HG03354 (cell line): Measurements from ENCODE around the gene THADA.

Experiments
- ATAC-seq: cut with Tn5 transposase; IDR thresholded peaks from one replicate; pipeline ENCODE4 v1.9.1; 2021; ENCODE audit warnings: mild to moderate bottlenecking; ENCODE audit not compliant: unreplicated experiment, poor library complexity, severe bottlenecking

Gene THADA

GRCh38 chr2:43274055-43274454 lies 321.8 kb downstream of the THADA start:
- ATAC-seq: no peak

DNA sequence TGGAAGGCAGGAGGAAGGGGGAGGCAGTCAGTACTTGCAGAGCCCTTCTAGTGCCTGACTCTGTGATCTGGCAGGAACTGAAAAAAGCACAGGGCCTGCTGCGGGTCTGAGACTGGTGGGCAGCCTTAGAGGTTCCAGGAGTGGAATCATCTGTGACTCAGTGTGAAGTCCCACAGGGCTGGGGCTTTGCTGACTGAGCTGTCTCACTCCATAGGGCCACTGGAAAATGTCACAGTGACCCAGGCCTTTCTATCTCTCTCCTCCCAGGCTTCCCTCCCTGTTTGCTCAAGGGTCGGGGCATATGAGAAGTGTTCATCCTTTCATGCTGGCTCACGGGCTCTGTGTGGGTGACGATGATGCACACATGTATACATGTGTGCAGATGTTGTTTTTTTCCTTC lies 322.3 kb downstream of the THADA start:
- ATAC-seq: no peak

DNA sequence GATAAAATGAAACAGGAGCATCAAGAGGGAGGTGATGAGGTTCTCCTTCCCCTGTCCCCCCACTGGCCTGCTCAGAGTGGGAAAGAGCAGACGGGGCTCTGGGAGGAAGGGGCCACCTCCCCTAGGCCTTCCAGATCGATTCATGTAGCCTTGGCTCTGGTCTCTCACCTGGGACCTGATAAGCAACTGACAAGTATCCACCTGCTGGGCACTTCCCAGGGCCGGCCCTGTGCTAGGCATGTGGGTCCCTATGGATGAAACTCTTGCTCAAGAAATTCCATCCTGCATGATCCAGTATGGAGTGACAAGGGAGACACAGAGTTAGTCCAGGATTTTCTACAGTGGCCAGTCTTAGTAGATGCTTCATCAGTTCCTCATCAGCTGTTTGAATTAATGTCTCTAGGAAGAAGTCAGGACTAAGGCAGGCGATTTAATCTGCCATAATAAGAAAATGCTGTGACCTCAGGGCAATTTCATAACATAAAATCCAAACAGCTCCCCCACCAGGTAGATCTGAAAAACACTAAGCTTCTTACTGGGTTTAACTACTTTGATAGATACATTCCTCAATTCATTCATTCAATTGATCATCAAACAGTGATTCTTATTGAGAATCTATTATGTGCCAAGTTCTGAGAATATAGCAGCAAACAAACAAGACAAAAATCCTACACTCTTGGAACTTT lies 324.8 kb downstream of the THADA start:
- ATAC-seq: no peak

DNA sequence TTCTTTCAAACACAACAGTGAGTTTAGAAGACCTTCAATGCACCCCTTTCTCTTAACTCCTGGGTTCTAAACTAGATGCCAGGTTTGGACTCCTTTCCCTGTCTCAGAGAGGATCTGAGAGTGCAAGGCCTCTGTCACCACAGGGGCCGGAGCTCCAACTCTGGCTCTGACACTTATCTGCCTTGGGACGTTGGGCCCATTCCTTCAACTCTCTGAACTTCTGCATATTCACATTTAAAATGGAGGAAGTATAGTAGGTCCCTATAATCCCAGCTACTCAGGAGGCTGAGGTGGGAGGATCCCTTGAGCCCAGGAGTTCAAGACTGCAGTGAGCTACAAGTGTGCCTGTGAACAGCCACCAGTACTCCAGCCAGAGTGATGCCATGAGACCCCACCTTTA lies 325.4 kb downstream of the THADA start:
- ATAC-seq: no peak

DNA sequence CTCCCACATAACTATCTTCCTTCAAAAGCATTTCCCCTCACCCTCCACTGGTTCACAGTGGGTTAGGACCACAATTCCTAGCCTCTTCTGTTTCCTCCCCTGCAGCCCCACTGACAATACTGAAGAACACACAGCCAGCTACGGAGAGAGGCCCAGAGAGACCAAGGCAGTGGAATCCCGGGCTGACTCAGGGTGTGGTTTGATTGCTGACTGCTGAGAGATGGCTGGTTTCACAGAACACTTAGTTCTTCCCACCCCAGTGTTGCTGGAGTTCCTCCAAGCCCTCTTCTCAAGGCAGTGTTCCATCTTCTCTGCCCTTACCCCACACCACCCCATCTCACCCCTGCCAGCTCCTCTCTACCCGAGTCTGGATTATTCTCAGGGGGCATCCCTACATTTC lies 326.1 kb downstream of the THADA start:
- ATAC-seq: no peak

- no peak for ATAC-seq
These were observed 326.7 kb downstream of the THADA start for GRCh38 chr2:43269074-43269572.

GRCh38 chr2:43268066-43268953 lies 327.5 kb downstream of the THADA start:
- ATAC-seq: no peak

DNA sequence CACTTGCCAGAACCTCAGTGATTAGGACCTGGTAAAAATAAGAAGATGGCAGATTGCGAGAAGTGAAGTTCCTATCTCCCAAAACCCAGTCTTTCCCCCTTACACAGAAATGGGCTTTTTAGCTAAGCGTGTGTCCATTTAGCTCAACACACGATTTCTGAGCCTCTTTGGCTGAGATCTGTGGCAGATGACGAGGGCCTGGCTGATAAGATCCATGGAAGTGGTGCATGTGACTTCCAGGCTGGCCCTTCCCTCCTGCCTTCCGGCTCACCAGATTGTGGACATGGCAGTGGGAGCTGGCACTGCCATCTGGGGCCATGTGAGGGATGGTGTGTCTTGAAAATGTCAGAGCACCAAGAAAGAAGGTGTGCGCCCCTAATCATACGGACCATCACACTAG lies 328.5 kb downstream of the THADA start:
- no peak for ATAC-seq

DNA sequence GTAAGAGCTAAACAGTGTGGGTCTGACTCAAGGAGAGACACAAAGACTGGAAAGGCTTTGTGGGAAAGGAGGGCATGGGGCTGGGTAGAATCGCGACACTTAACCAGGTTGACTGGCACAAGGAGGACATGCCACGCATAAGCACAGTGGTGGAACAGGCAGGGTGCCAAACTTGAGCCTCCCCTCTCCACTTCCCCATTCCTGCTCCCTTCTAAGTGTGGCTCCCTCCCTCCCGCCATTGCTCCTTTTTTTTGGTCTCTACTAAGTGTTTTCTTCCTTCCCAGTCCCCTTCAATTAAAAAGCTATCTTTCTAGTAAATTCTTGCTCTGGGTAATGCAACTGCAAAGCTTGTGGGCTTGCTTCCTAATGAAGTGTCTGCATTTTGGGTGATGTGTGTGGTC lies 329.1 kb downstream of the THADA start:
- ATAC-seq: no peak

DNA sequence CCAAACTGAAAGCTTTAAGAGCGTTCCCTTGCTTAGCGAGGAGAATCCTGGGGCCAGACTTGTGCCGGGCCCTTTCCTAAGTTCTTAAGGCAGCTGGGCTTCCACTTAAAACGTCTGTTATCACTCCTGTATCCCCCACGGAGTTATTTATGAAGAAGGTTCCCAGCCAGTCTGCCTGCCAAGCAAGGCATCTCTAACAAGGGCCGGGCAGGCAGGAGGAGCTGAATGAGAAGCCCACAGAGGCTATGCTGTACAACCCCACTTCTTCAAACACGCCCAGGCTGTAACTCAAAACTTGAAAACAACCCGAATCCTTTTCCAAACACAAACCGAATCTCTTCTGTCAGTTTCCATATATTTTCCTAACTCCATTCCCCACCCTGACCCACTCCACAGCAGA lies 330.4 kb downstream of the THADA start:
- no peak for ATAC-seq

GRCh38 chr2:43265001-43265400 lies 330.8 kb downstream of the THADA start:
- no peak for ATAC-seq

DNA sequence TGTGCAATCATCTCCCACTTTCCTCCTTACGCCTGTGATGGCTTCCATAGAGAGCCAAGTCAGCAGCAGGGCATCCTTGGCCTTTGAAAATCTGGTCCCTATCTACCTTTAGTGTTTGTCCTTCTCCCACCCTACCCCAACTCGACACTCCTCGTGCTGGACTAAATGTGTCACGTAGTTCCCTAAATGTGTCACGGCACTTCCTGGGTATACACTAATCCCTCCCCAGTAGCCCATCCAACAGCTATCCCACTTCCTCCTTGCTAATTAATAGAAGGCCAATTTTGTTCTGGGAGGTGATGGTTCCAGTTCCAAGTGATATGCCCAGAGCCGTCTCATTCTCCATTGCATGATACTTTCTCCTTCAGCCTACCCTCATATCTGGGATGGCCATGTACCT lies 332.9 kb downstream of the THADA start:
- no peak for ATAC-seq

- no peak for ATAC-seq
These were observed 333.6 kb downstream of the THADA start for GRCh38 chr2:43262239-43262638.

DNA sequence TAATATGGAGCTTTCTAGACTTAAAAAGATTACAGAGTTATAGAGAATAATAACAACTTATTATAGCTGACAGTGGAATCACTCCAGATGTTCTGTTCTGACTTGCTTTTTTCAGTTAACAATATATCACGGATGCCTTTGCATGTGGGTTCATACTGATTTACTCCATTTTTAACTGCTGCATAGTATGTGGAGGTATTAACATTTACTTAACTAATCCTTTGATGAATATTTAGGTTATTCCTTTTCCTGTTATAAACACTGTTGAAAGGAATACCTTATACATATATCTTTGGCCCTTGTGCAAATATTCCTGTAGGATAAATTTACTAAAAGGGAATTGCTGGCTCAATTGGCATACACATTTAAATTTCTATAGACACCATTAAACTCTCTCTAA lies 336.3 kb downstream of the THADA start:
- no peak for ATAC-seq

- no peak for ATAC-seq
These were observed 337.2 kb downstream of the THADA start for GRCh38 chr2:43258547-43259156.

DNA sequence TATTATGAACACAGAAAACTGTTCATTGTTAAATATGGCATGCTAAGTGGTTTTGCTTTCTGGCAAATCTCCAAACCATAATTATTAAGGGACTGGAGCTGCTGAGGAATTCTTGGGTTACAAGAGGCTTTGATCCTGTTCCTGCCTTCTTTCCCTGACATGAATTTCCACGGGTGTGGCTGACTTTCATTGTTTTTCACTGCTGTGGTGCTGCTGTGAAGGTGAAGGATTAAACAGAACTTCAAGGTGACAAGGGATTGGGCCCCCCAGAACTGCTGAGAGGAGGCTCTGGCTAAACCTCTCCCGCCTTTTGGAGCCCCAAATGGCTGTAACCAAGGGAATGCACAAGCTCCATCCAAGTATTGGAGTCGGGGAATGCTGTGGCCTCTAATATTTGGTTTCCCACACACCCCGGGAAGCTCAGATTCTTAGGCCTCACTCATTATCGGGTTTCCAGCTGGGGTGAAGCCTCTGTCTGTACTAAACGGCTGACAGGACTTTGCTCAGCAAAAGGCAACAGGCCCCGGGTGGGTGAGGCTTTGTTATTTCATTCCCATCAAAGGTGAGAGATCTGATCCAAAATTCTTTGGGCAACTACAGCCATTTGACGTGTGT lies 340.4 kb downstream of the THADA start:
- ATAC-seq: no peak

DNA sequence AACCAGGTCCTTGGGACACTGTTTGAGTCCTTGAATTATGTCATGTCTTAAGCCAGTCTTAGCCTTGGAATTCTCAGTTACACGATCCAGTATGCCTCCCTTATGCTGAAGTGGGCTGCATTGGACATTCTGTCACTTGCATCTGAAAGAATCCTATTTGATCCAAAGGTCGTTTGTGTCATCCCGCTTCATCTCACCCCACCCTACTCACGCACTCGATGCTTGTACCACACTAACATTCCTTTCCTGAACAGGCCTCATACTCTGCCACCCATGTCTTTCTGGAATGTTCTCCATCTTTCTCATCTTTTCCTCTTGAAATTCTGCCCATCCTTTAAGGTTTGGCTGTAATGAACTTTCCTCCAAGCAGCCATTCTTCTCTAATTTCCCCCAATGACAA lies 341.5 kb downstream of the THADA start:
- no peak for ATAC-seq

DNA sequence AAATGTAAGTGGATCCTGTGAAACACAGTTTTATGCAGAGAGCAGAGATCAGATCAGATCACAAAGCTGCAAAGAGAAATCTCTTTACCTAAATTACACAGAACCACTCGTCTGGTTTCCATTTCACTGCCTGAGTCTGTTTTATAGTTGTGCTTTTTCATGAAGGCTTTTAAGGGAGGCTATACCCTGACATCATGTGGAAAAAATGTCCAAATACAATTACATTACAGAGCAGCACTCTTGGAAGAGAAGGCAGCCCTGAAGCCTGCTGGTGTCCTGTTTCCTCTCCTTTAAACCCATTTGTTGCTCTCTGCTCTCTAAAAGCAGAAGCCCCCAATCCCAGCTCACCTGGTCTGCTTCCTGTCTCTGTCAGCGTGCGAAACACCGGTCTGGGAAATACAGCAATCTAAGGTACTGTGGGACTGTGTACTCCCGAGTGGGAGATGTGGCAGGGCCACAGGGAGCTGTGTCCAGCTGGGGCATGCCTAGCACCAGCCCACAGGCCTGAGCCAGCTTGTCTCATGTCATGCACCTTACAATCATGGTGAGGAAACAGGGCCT lies 344.6 kb downstream of the THADA start:
- no peak for ATAC-seq

DNA sequence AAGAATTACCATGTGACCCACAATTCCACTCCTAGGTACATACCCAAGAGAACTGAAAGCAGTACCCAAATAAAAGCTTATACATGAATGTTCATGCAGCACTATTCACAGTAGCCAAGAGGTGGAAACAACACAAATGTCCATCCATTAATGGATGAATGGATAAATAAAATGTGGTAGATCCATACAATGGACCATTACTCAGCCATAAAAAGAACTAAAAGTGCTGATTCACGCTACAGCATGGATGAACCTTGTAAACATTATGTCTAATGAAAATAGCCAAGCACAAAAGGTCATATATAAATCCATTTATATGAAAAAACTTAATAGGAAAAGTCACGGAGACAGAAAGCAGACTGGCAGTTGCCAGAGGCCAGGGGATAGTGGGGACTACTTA lies 345.8 kb downstream of the THADA start:
- ATAC-seq: no peak

DNA sequence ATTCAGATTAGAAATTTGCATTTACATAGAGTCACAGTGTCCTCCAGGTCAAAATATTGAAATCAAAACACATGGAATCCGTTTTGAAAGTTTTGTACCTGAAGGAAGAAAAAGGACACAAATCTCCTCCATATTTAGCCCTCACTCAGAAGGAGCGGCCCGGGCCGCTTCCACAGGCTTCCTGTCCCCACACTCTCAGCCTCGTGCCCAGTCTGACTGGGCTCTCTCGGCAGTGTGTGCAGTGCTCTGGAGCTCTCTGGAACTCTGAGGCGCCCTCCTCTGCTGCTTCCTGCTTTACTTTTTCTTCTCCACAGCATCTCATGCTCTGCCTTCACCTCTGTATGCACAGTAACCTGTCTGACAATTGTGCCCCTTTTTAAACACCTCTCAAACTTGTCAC lies 347.2 kb downstream of the THADA start:
- no peak for ATAC-seq
